HG03439 (cell line): ENCODE results near the gene ACOT7.
"Not testable (repeated sequence)": the region's sequence is repeated elsewhere in the genome, so short reads cannot be mapped to it uniquely, and the experiment has no call there.

ENCODE experiments used
- ATAC-seq: cut with Tn5 transposase; IDR thresholded peaks from one replicate; pipeline ENCODE4 v1.9.1; 2021; ENCODE audit warnings: mild to moderate bottlenecking, moderate library complexity; ENCODE audit not compliant: unreplicated experiment

ACOT7 gene

GRCh38 chr1:6365047-6365446 is 28.5 kb downstream of the ACOT7 start:
- ATAC-seq, result no peak

- not testable (repeated sequence) for ATAC-seq
These were observed 30.3 kb downstream of the ACOT7 start for GRCh38 chr1:6363085-6363884.

DNA sequence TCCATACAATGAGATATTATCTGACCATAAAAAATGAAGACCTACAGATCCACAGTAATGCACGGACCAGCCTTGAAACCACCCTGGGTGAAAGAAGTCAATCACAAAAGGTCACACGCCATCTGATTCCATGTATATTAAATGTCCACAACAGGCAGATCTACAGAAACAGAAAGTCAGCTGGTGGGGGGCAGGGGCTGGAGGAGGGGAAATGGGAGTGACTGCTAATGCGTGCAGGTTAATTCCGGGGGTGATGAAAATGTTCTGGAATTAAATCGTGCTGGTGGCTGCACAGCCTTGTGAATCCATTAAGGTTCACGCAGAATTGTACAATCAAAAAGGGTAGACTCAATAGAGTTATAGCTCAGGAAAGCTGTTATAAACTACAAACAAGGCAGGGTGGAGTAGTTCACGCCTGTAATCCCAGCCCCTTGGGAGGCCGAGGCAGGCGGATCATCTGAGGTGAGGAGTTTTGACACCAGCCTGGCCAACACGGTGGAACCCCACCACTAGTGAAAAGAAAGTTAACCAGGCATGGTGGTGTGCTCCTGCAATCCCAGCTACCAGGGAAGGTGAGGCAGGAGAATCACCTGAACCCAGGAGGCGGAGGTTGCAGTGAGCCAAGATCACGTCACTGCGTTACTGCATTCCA is 32.3 kb downstream of the ACOT7 start:
- ATAC-seq, result no peak

DNA sequence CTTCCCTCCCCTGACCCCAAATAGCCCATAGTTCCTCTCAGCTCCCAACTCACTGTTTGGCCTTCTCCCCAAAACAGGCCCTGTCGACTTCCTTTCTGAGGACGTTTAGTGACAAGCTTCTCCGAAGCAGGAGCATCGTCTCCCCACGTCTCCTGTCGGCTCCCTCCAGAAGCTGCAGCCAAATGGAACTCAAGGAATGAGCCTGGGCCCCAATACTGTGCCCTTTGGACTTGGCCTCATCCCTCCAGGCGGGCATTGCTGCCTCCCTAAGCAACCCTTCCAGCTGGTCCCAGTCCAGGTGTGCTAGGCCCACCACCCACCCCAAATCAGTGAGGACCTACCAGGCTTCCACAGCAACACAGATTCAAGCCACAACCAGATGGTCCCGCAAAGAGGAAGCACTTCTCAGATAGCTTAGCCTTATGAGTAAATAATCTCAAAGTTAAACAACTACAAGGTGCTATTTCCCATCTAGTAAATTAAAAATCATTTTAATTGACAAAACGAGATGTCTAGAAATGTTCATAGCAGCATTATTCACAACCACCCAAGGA is 33.0 kb downstream of the ACOT7 start:
- no peak for ATAC-seq

- ATAC-seq, result peak; percentile 21
These were observed 33.5 kb downstream of the ACOT7 start for GRCh38 chr1:6360117-6360496.

- peak; percentile 79 for ATAC-seq
These were observed 34.1 kb downstream of the ACOT7 start for GRCh38 chr1:6359216-6360116.

GRCh38 chr1:6358757-6359201 is 34.8 kb downstream of the ACOT7 start:
- ATAC-seq, result no peak

GRCh38 chr1:6358144-6358624 is 35.4 kb downstream of the ACOT7 start:
- ATAC-seq, result no peak

DNA sequence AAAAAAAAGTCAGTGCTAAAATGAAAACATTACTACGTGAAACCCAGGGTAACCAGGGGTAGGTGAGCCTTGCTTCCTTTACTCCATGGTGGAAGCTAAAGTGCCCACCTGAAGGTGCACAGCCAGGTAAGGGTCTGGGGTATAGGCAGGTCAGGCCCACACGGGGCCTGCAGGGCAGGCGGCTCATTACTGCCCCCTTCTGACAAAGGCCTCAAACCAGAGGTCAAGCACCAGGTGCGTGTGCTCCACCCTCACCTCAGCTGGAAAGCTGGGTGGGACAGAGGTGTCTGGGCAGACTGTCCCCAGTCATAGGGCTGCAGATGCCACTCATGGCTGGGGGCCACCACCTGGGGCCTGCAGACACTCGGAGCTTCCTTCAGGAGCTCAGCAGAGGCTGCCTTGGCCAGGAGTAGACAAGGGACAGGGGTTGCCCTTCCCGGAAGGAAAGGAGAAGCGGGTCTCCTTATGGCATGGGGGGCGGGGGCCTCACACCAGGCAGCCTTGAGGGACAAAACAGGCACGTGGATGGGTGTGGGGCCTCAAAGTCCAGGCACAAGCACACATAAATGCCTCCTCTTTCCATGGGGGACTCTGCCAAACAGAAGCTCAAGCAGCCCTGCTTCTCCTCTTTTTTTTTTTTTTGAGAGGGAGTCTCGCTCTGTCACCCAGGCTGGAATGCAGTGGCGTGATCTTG is 36.2 kb downstream of the ACOT7 start:
- ATAC-seq, result no peak

DNA sequence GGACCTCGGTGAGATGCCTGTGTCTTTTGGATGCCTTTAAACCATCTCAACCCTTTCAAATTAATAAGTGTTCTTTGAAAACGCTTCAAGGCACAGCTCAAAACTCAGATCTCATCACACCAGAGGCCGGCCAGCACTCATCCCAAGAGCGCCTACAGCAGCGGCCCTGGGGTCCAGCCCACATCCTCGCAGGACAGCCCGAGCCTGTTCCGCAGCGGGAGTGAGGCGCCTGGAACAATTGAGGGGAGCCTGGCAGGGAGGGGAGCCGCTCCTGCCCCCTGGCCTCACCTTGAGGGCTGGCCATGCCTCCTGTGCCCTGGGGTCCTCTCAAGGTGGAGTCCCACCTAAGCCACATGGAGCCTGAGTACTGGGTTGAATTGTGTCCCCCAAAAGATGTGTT is 37.9 kb downstream of the ACOT7 start:
- no peak for ATAC-seq

GRCh38 chr1:6354659-6355317 is 38.8 kb downstream of the ACOT7 start:
- no peak for ATAC-seq

- no peak for ATAC-seq
These were observed 39.5 kb downstream of the ACOT7 start for GRCh38 chr1:6353955-6354658.

GRCh38 chr1:6353619-6353954 is 40.0 kb downstream of the ACOT7 start:
- ATAC-seq, result no peak

GRCh38 chr1:6352138-6352563 is 41.4 kb downstream of the ACOT7 start:
- ATAC-seq, result no peak

GRCh38 chr1:6351480-6352137 is 42.0 kb downstream of the ACOT7 start:
- ATAC-seq, result no peak

GRCh38 chr1:6350416-6351088 is 43.0 kb downstream of the ACOT7 start:
- no peak for ATAC-seq

- ATAC-seq, result no peak
These were observed 44.2 kb downstream of the ACOT7 start for GRCh38 chr1:6349254-6349943.
